K562 (cell line): ENCODE results near the gene FOSL1. TPM values are rescaled to one million over a fixed set of nuclear protein-coding genes. Genes with fewer than 3 reads are reported as not detected.
A peak's percentile ranks its signal among the peaks of the same experiment; 100 is the strongest.

Experiments
- ARID2 ChIP-seq: fragments of 450-650 bp; IDR thresholded peaks from 2 replicates; pipeline ENCODE4 v1.6.1; 2017; ENCODE audit warnings: antibody characterized with exemption, mild to moderate bottlenecking
- CBFB ChIP-seq: sonication (generic); formaldehyde crosslinking; IDR thresholded peaks from 2 replicates; pipeline ENCODE4 v1.4.0; 2020; ENCODE audit warnings: mild to moderate bottlenecking, missing genetic modification reagents
- CBX1 ChIP-seq: sonication (generic); IDR thresholded peaks from 2 replicates; pipeline ENCODE4 v1.6.1; 2016; ENCODE audit warnings: antibody characterized with exemption, low read depth, mild to moderate bottlenecking
- CBX2 ChIP-seq: fragments of 200-600 bp; sonication (generic); IDR thresholded peaks from one replicate; pipeline ENCODE4 v1.6.1; 2012; ENCODE audit warnings: mild to moderate bottlenecking, low read length, inconsistent platforms; ENCODE audit not compliant: insufficient read depth, poor library complexity, severe bottlenecking
- GABPA ChIP-seq: fragments of 200-800 bp; sonication (Bioruptor generic); conservative IDR thresholded peaks from 2 replicates; pipeline ENCODE4 v1.6.1; 2016; ENCODE audit warnings: low read depth, missing genetic modification characterization, missing compliant biosample characterization
- MYC ChIP-seq, 2 experiments: fragments of 250-450 bp in 1 of 2; sonication (Bioruptor Pico) in 1 of 2; IDR thresholded peaks; 2 replicates each; pipeline versions ENCODE4 v1.5.1 to v1.6.1; 2012 to 2021; ENCODE audit warnings: low read depth in 2 of 2, borderline replicate concordance in 1 of 2, improper control_type of control experiment in 1 of 2, low read length in 1 of 2, mild to moderate bottlenecking in 1 of 2, moderate library complexity in 1 of 2
- NFYB ChIP-seq: IDR thresholded peaks from 2 replicates; pipeline ENCODE4 v1.6.1; 2011; ENCODE audit warnings: mild to moderate bottlenecking, moderate library complexity; ENCODE audit not compliant: insufficient read length; ENCODE audit errors: extremely low read depth
- PYGO2 ChIP-seq: fragments of 450-650 bp; IDR thresholded peaks from 2 replicates; pipeline ENCODE4 v1.6.1; 2016; ENCODE audit warnings: mild to moderate bottlenecking, missing genetic modification characterization, moderate library complexity, missing compliant biosample characterization
- SAP30 ChIP-seq: fragments of 200-600 bp; sonication (generic); IDR thresholded peaks from 2 replicates; pipeline ENCODE4 v1.6.1; 2012; ENCODE audit warnings: borderline replicate concordance, low read depth, mild to moderate bottlenecking, moderate library complexity, low read length, control low read depth, inconsistent platforms; ENCODE audit not compliant: insufficient read depth, poor library complexity, severe bottlenecking
- SIX5 ChIP-seq, 2 experiments: IDR thresholded peaks; 2 replicates each; pipeline ENCODE4 v1.6.1; 2011; ENCODE audit warnings: low read length in 2 of 2, borderline replicate concordance in 1 of 2, low read depth in 1 of 2, mild to moderate bottlenecking in 1 of 2, moderate library complexity in 1 of 2; ENCODE audit not compliant: insufficient read depth in 1 of 2
- SMARCB1 ChIP-seq: IDR thresholded peaks from 2 replicates; pipeline ENCODE4 v1.6.1; 2011; ENCODE audit warnings: improper control_type of control experiment, low read depth; ENCODE audit not compliant: insufficient read length
- SP1 ChIP-seq: sonication (generic); formaldehyde crosslinking; IDR thresholded peaks from 2 replicates; pipeline ENCODE4 v1.8.1; 2022; ENCODE audit warnings: mild to moderate bottlenecking, missing genetic modification reagents
- ZEB2 ChIP-seq: fragments of 450-650 bp; IDR thresholded peaks from 2 replicates; pipeline ENCODE4 v1.6.1; 2016
- ZNF140 ChIP-seq: fragments of 250-450 bp; sonication (Bioruptor Pico); IDR thresholded peaks from 2 replicates; pipeline ENCODE4 v1.8.0; 2021; ENCODE audit warnings: moderate library complexity, mild to moderate bottlenecking, inconsistent platforms
- ZNF445 ChIP-seq: fragments of 250-450 bp; sonication (Bioruptor Pico); IDR thresholded peaks from 2 replicates; pipeline ENCODE4 v1.4.0; 2020; ENCODE audit warnings: low read depth, mild to moderate bottlenecking, moderate library complexity
- polyA plus RNA-seq, 8 experiments: library from polyadenylated mRNA; depleted of rRNA in 4 of 8; stranded (reverse) in 5 of 8; unstranded in 3 of 8; fragments of >200 nt; fragmentation: Nextera tagmentation in 2 of 8; fragmentation: Illumina TruSeq in 1 of 8; extraction: Ambion mirVana in 2 of 8; extraction: Trizol in 1 of 8; gene quantifications; 2 replicates each; pipeline versions ENCODE4 v1.2.1 to v1.2.3, GENCODE V29; 2011 to 2014; ENCODE audit warnings: inconsistent platforms in 1 of 8, missing spikeins in 1 of 8
- total RNA-seq, 7 experiments: library from RNA; depleted of rRNA in 6 of 7; stranded (reverse); fragments of >200 nt in 6 of 7; fragmentation: Illumina TruSeq in 2 of 7; extraction: Trizol in 2 of 7; gene quantifications; 2 replicates each; pipeline versions ENCODE4 v1.2.1 to v1.2.3, GENCODE V29; 2011 to 2021; ENCODE audit warnings: low replicate concordance in 1 of 7
- TF ChIP-seq, protein P1 (sequence below): IDR thresholded peaks from 2 replicates; pipeline ENCODE4 v1.6.1; 2011; ENCODE audit not compliant: insufficient read length; ENCODE audit errors: extremely low read depth
- TF ChIP-seq, protein P2 (sequence below): fragments of 450-650 bp; IDR thresholded peaks from 2 replicates; pipeline ENCODE4 v1.6.1; 2016; ENCODE audit warnings: borderline replicate concordance
- TF ChIP-seq, protein P3 (sequence below): sonication (generic); formaldehyde crosslinking; IDR thresholded peaks from 2 replicates; pipeline ENCODE4 v1.8.0; 2022; ENCODE audit warnings: mild to moderate bottlenecking, low read depth, missing genetic modification reagents
- TF ChIP-seq, protein P4 (sequence below): sonication (generic); formaldehyde crosslinking; IDR thresholded peaks from 2 replicates; pipeline ENCODE4 v1.8.0; 2022; ENCODE audit warnings: mild to moderate bottlenecking, missing genetic modification reagents
- TF ChIP-seq, protein P5 (sequence below): IDR thresholded peaks from 2 replicates; pipeline ENCODE4 v1.6.1; 2014; ENCODE audit warnings: antibody characterized with exemption

The FOSL1 gene
- total and polyA plus RNA-seq, 9 of the 15 experiments (the other 6 are each of a cell fraction or from before 2014, with no cell fraction given), result 3.5 to 39.6 (median 10.0) TPM

DNA sequence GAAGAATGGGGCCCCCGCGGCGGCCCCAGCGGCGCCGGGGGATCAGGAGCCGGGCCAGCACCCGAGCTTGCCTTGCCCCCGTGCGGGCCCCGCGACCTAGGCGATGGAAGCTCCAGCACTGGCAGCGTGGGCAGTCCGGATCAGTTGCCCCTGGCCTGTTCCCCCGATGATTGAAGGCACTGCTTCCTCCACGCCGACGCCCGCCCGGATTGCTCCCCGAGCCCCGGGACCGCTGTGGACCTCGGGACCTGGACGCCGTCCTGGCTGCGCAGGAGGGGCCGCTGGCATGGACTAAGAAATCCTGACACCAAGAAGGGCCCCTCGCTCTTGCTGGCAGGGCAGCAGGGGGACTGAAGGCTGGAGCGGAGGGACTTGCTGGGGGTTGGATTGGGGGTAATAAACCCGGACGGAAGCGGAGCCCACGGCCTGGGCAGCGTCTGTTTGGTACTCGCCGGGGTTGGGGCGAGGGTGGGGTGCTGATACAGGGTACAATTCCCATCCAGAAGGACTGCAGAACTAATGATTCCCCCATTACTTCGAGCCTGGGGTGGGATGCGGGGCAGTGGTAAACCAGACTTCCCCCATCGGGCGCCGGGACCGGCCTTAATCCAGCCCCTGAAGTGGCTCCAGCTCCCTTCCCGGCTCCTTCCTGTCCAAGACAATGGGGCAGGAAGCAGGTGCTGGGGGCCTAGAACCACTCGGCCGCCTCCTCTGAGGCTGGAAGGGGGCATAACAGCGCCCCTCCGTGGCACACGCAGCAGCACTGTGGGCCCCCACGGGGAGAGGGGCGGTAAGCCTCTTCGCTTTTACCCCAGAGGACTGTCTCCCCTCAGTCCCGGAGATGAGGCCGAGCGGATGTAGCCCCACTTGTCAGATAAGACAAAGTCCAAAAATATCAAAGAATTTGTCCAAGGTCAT lies 8.7 kb downstream of the FOSL1 start (continued):
- TF ChIP-seq, protein P1, sequence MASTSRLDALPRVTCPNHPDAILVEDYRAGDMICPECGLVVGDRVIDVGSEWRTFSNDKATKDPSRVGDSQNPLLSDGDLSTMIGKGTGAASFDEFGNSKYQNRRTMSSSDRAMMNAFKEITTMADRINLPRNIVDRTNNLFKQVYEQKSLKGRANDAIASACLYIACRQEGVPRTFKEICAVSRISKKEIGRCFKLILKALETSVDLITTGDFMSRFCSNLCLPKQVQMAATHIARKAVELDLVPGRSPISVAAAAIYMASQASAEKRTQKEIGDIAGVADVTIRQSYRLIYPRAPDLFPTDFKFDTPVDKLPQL, result no peak
- TF ChIP-seq, protein P2, sequence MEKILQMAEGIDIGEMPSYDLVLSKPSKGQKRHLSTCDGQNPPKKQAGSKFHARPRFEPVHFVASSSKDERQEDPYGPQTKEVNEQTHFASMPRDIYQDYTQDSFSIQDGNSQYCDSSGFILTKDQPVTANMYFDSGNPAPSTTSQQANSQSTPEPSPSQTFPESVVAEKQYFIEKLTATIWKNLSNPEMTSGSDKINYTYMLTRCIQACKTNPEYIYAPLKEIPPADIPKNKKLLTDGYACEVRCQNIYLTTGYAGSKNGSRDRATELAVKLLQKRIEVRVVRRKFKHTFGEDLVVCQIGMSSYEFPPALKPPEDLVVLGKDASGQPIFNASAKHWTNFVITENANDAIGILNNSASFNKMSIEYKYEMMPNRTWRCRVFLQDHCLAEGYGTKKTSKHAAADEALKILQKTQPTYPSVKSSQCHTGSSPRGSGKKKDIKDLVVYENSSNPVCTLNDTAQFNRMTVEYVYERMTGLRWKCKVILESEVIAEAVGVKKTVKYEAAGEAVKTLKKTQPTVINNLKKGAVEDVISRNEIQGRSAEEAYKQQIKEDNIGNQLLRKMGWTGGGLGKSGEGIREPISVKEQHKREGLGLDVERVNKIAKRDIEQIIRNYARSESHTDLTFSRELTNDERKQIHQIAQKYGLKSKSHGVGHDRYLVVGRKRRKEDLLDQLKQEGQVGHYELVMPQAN, result no peak
- TF ChIP-seq ZNF140 (CRISPR knock-in tag), result no peak
- TF ChIP-seq ZNF445 (CRISPR knock-in tag), result no peak
- no peak for TF ChIP-seq SIX5 (IDR thresholded peaks at IDR 0.05; ENCODE audit: borderline replicate concordance in 1 of 2, insufficient read depth in 1 of 2, low read depth in 1 of 2, low read length in 2 of 2)
- no peak for TF ChIP-seq SMARCB1
- TF ChIP-seq NFYB, result no peak
- peak; percentile 12 for TF ChIP-seq SAP30
- TF ChIP-seq ARID2, result no peak
- no peak; the same call in 1 of the 2 replicates for TF ChIP-seq GABPA (tag)
- peak; percentile 44 for TF ChIP-seq CBX1
- TF ChIP-seq, protein P3, sequence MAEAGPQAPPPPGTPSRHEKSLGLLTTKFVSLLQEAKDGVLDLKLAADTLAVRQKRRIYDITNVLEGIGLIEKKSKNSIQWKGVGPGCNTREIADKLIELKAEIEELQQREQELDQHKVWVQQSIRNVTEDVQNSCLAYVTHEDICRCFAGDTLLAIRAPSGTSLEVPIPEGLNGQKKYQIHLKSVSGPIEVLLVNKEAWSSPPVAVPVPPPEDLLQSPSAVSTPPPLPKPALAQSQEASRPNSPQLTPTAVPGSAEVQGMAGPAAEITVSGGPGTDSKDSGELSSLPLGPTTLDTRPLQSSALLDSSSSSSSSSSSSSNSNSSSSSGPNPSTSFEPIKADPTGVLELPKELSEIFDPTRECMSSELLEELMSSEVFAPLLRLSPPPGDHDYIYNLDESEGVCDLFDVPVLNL (CRISPR knock-in tag), result no peak
- TF ChIP-seq, protein P4, sequence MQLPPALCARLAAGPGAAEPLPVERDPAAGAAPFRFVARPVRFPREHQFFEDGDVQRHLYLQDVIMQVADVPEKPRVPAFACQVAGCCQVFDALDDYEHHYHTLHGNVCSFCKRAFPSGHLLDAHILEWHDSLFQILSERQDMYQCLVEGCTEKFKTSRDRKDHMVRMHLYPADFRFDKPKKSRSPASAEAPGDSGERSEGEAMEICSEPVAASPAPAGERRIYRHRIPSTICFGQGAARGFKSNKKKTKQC (CRISPR knock-in tag), result 0 out of 2 replicates have a peak, but pooled peaks have one; percentile 16
- TF ChIP-seq CBX2, result no peak
- TF ChIP-seq, protein P5, sequence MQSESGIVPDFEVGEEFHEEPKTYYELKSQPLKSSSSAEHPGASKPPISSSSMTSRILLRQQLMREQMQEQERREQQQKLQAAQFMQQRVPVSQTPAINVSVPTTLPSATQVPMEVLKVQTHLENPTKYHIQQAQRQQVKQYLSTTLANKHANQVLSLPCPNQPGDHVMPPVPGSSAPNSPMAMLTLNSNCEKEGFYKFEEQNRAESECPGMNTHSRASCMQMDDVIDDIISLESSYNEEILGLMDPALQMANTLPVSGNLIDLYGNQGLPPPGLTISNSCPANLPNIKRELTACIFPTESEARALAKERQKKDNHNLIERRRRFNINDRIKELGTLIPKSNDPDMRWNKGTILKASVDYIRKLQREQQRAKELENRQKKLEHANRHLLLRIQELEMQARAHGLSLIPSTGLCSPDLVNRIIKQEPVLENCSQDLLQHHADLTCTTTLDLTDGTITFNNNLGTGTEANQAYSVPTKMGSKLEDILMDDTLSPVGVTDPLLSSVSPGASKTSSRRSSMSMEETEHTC, result no peak
- TF ChIP-seq ZEB2, result no peak
- no peak for TF ChIP-seq PYGO2 (tag)
- no peak for TF ChIP-seq MYC (IDR thresholded peaks at IDR 0.05; ENCODE audit: low read depth, low read length)
- TF ChIP-seq MYC (CRISPR knock-in tag; IDR thresholded peaks at IDR 0.05; ENCODE audit: borderline replicate concordance, low read depth), result no peak
- TF ChIP-seq SP1, result 0 out of 2 replicates have a peak, but pooled peaks have one; percentile 20
- TF ChIP-seq CBFB (CRISPR knock-in tag), result no peak
